Thyroid gland (tissue), 4 donors: ENCODE results near the gene FAM240A.

ENCODE experiments used
- POLR2A ChIP-seq, 2 donors: fragments of 450-650 bp; IDR thresholded peaks; one replicate each; pipeline ENCODE4 v1.6.1; 2017; ENCODE audit warnings: antibody characterized with exemption in 2 of 2, mild to moderate bottlenecking in 2 of 2, moderate library complexity in 1 of 2
- TF ChIP-seq, protein P1 (sequence below), 6 experiments: fragments of 200-600 bp in 3 of 6; fragments of 450-650 bp in 3 of 6; sonication (generic) in 3 of 6; IDR thresholded peaks; one replicate each; pipeline ENCODE4 v1.5.1; 2016 to 2019; ENCODE audit warnings: antibody characterized with exemption in 6 of 6, mild to moderate bottlenecking in 2 of 6, inconsistent platforms in 1 of 6, moderate library complexity in 1 of 6

DNA sequence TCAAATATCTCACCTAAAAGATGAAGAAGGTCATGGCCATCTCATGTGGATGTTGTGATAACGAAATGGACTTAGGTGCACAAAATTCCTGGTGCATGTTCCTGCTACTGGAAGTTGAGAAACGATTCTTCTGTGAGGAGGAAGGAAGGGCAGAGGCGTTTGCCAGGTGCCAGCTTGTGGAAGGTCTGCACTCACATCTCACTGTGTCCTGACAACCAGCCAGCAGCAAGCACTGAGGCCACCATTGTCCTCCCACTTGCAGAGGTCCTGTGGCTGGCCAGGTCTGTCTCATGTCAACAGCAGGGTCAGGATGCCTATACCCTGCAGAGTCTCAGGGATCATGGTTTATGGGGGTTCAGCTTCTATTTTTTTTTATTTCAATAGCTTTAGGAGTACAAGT is 3.7 kb downstream of the FAM240A start:
- TF ChIP-seq, protein P1, sequence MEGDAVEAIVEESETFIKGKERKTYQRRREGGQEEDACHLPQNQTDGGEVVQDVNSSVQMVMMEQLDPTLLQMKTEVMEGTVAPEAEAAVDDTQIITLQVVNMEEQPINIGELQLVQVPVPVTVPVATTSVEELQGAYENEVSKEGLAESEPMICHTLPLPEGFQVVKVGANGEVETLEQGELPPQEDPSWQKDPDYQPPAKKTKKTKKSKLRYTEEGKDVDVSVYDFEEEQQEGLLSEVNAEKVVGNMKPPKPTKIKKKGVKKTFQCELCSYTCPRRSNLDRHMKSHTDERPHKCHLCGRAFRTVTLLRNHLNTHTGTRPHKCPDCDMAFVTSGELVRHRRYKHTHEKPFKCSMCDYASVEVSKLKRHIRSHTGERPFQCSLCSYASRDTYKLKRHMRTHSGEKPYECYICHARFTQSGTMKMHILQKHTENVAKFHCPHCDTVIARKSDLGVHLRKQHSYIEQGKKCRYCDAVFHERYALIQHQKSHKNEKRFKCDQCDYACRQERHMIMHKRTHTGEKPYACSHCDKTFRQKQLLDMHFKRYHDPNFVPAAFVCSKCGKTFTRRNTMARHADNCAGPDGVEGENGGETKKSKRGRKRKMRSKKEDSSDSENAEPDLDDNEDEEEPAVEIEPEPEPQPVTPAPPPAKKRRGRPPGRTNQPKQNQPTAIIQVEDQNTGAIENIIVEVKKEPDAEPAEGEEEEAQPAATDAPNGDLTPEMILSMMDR (IDR thresholded peaks at IDR 0.05), result no peak
- no peak for TF ChIP-seq POLR2A (IDR thresholded peaks at IDR 0.05)
